ENCODE measurements around the gene ENO3. TPM values are rescaled to one million over a fixed set of nuclear protein-coding genes. Genes with fewer than 3 reads are reported as not detected.

The ENO3 gene
- total and polyA plus RNA-seq, 2 donors (not counting 3 experiments of a cell fraction or from before 2014, with no cell fraction given): 5.5 to 5.9 TPM

DNA sequence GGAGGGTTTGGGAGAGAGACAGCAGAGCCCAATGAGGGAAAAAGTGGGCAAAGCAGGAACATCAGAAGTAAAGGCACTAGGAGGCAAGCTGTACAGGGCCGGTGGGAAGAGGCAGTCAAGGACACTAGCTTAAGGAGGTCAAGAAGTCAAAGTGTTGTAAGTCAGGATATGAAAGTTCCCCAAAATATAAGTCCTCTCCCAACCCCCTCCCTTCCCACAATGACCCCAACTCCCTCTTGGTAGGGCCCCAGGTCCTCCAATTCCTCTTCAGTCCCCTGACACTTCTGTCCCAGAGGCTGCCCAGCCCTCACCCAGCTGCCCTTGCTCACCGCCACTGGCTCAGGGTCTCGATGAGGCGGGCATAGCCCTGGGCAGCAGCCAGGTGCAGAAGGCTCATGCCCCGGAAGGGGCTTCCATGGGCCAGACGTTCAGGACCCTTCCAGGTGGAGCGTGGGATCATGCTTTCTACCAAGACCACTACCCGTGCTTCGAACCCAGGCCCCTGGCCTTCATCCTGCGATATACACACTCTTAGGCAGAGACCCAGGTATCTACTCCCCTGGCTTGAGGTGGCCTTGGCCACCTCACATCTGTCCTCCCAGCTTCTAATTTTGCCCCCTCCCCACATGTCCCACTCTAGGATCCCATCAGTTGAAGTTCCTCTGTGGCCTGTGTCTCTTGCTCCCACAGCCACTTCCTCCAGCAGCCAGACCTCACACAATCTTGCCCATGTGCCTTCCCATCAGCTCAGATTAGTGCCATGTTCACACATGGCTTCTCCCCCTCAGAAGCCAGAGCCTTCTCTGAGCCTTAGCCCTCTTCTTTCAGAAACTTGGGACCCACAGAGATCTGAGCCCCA lies 22.6 kb downstream of the ENO3 start:
- ChIA-PET CTCF (interaction anchor here (1.1 kb wide), 1 partner anchor 89 kb away, joined by 3 read pairs; no protein-coding TSS in a partner anchor), POLR2A (no interaction called here)
- BruUV-seq (replicated peaks): no TSS peak
- H3K9ac ChIP-seq (replicated peaks; ENCODE audit: extremely low read depth, insufficient read depth, low read length): no peak overlapping the region
- peaks cover 10% of the 10 kb centered on the region for H3K4me1 ChIP-seq (ENCODE audit: control insufficient read depth, extremely low read depth, insufficient read depth, low read length)
- peaks cover 4% of the 10 kb centered on the region for H3K79me2 ChIP-seq (ENCODE audit: control insufficient read depth, insufficient read depth, low read length)
- dilution Hi-C loops (cut with MboI; ENCODE audit: extremely low pct_ligation_motif_present, low sequenced_read_pairs) (no loop called here), intact Hi-C loops (cut with micrococcal nuclease) (no loop called here)
- TF ChIP-seq JUN (IDR thresholded peaks at IDR 0.05; ENCODE audit: borderline replicate concordance, insufficient read depth, insufficient read length, low read depth) (no peak), EZH2 (IDR thresholded peaks at IDR 0.05; ENCODE audit: borderline replicate concordance, low read depth, low read length, severe bottlenecking) (no peak), GATA2 (IDR thresholded peaks at IDR 0.05; ENCODE audit: insufficient read depth, insufficient read length, low read depth, low read length) (no peak), POLR2AphosphoS5 (IDR thresholded peaks at IDR 0.05; ENCODE audit: insufficient read depth, low read depth, low read length) (no peak), POLR2A (IDR thresholded peaks at IDR 0.05; ENCODE audit: low read depth, low read length) (no peak), FOS (IDR thresholded peaks at IDR 0.05; ENCODE audit: borderline replicate concordance, insufficient read depth, low read length) (no peak), MYC (IDR thresholded peaks at IDR 0.05; ENCODE audit: low read depth, low read length) (no peak)
- TF ChIP-seq, protein P1, sequence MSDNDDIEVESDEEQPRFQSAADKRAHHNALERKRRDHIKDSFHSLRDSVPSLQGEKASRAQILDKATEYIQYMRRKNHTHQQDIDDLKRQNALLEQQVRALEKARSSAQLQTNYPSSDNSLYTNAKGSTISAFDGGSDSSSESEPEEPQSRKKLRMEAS (IDR thresholded peaks at IDR 0.05; ENCODE audit: insufficient read depth, insufficient read length): no peak
- TF ChIP-seq, protein P2, sequence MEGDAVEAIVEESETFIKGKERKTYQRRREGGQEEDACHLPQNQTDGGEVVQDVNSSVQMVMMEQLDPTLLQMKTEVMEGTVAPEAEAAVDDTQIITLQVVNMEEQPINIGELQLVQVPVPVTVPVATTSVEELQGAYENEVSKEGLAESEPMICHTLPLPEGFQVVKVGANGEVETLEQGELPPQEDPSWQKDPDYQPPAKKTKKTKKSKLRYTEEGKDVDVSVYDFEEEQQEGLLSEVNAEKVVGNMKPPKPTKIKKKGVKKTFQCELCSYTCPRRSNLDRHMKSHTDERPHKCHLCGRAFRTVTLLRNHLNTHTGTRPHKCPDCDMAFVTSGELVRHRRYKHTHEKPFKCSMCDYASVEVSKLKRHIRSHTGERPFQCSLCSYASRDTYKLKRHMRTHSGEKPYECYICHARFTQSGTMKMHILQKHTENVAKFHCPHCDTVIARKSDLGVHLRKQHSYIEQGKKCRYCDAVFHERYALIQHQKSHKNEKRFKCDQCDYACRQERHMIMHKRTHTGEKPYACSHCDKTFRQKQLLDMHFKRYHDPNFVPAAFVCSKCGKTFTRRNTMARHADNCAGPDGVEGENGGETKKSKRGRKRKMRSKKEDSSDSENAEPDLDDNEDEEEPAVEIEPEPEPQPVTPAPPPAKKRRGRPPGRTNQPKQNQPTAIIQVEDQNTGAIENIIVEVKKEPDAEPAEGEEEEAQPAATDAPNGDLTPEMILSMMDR (IDR thresholded peaks at IDR 0.05; ENCODE audit: extremely low read depth in 1 of 2, insufficient read depth in 1 of 2, low read depth in 1 of 2, low read length in 2 of 2): no peak
- H3K27me3 ChIP-seq (ENCODE audit: control insufficient read depth in 2 of 2, insufficient read depth in 2 of 2, low read length in 2 of 2): no peaks in the 10 kb centered on the region
- H3K9me3 ChIP-seq (replicated peaks; ENCODE audit: control insufficient read depth, insufficient read depth, low read length): no peaks in the 10 kb centered on the region
- H3K27ac ChIP-seq (ENCODE audit: insufficient read depth, low read depth, low read length): no peak overlapping the region
- H3K4me2 ChIP-seq (ENCODE audit: insufficient read depth, low read length): no peak overlapping the region
- no peak overlapping the region for H3K4me3 ChIP-seq (replicated peaks in 1 of 3; ENCODE audit: insufficient read depth in 1 of 3, low read depth in 1 of 3, low read length in 3 of 3)
- peaks cover 23 to 53% of the 10 kb centered on the region in 2 experiments for H3K36me3 ChIP-seq (ENCODE audit: control insufficient read depth in 2 of 2, extremely low read depth in 1 of 2, insufficient read depth in 2 of 2, low read length in 2 of 2)
- no peak overlapping the region for H2AFZ ChIP-seq (ENCODE audit: low read depth, low read length)
- DNase-seq (ENCODE audit: low read depth, low spot score): no peak
- no peak for FAIRE-seq
- no peaks in the 10 kb centered on the region for H3K9me1 ChIP-seq (replicated peaks; ENCODE audit: control insufficient read depth, extremely low read depth, insufficient read depth, low read length)
- no peaks in the 10 kb centered on the region for H4K20me1 ChIP-seq (replicated peaks; ENCODE audit: control insufficient read depth, extremely low read depth, insufficient read depth, low read length)

All from endothelial cell of umbilical vein (primary cell).